ENCODE measurements around the gene FPR2.

DNA sequence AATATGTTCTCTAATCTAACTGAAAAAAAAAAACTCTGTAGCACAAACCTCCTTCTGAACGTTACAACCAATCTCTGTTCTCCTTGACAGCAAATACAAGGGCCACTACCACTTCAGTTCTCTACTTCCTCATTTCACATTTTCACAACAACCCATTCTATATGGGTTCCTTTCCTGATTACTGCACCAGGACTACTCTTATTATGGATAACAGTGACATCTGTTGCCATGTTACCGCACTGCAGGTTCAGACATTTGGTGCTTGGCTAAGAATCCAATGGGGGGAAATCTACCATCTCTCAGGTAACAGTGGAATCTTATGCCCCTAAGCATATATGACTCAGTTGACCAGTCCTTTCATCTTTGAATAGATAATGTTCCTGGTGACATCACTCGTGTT is 22.4 kb downstream of the FPR2 start:
- peak; percentile 66 for TF ChIP-seq CTCF (IDR thresholded peaks at IDR 0.05; ENCODE audit: low read depth, low read length)
- TF ChIP-seq EZH2phosphoT487 (IDR thresholded peaks at IDR 0.05; ENCODE audit: low read depth), result no peak
